ENCODE results near the gene ADRA2C. TPM values are rescaled to one million over a fixed set of nuclear protein-coding genes. Genes with fewer than 3 reads are reported as not detected.

ADRA2C gene
- not detected for total RNA-seq

- POLR2A ChIA-PET: no interaction called here
- CTCF ChIA-PET: no interaction called here
- Mint-ChIP-seq H3K4me1 (peaks cover 7% of the 10 kb centered on the region), H3K4me3 (no peak within 1 kb of the TSS), H3K27me3 (peaks cover 19% of the 10 kb centered on the region), H3K27ac (no peak within 1 kb of the TSS), H3K36me3 (ENCODE audit: low read depth) (peaks cover 1% of the 10 kb centered on the region), H3K9me3 (no peaks in the 10 kb centered on the region)
- DNase-seq: no peak
These were observed at the start of gene ADRA2C for GRCh38 chr4:3766036-3766784. ADRA2C (plus strand) TSS chr4:3766385; CDS start chr4:3766607, 222 bp downstream.

- no peak overlapping the region for H3K4me3 Mint-ChIP-seq
- H3K9me3 Mint-ChIP-seq: no peaks in the 10 kb centered on the region
- no peak overlapping the region for H3K27ac Mint-ChIP-seq
- ChIA-PET POLR2A (no interaction called here), CTCF (no interaction called here)
- DNase-seq: no peak
- H3K27me3 Mint-ChIP-seq: no peaks in the 10 kb centered on the region
- H3K4me1 Mint-ChIP-seq: no peaks in the 10 kb centered on the region
- no peaks in the 10 kb centered on the region for H3K36me3 Mint-ChIP-seq (ENCODE audit: low read depth)
These were observed 49.5 kb upstream of the ADRA2C start for GRCh38 chr4:3716631-3717235.

GRCh38 chr4:3717241-3717640 lies 48.9 kb upstream of the ADRA2C start:
- POLR2A ChIA-PET: no interaction called here
- Mint-ChIP-seq H3K27ac (no peak overlapping the region), H3K36me3 (ENCODE audit: low read depth) (no peaks in the 10 kb centered on the region), H3K4me3 (no peak overlapping the region), H3K4me1 (no peaks in the 10 kb centered on the region), H3K27me3 (no peaks in the 10 kb centered on the region), H3K9me3 (no peaks in the 10 kb centered on the region)
- no peak for DNase-seq
- CTCF ChIA-PET: no interaction called here

- POLR2A ChIA-PET: no interaction called here
- no peaks in the 10 kb centered on the region for H3K9me3 Mint-ChIP-seq
These were observed 47.7 kb upstream of the ADRA2C start for GRCh38 chr4:3718462-3718861.

GRCh38 chr4:3719191-3719590 lies 47.0 kb upstream of the ADRA2C start:
- ChIA-PET CTCF (no interaction called here), POLR2A (no interaction called here)
- Mint-ChIP-seq H3K27ac (no peak overlapping the region), H3K36me3 (ENCODE audit: low read depth) (no peaks in the 10 kb centered on the region), H3K4me3 (no peak overlapping the region), H3K27me3 (peaks cover 3% of the 10 kb centered on the region), H3K4me1 (no peaks in the 10 kb centered on the region), H3K9me3 (no peaks in the 10 kb centered on the region)
- DNase-seq: no peak

More at GRCh38 chr4:3718462-3718861, 47.7 kb upstream of the ADRA2C start:
- DNase-seq: no peak
- Mint-ChIP-seq H3K4me1 (no peaks in the 10 kb centered on the region), H3K4me3 (no peak overlapping the region), H3K27me3 (no peaks in the 10 kb centered on the region), H3K27ac (no peak overlapping the region), H3K36me3 (ENCODE audit: low read depth) (no peaks in the 10 kb centered on the region)
- CTCF ChIA-PET: no interaction called here

GRCh38 chr4:3719836-3720235 lies 46.3 kb upstream of the ADRA2C start:
- Mint-ChIP-seq H3K4me3 (no peak overlapping the region), H3K27me3 (peaks cover 9% of the 10 kb centered on the region), H3K27ac (no peak overlapping the region), H3K4me1 (no peaks in the 10 kb centered on the region), H3K36me3 (ENCODE audit: low read depth) (no peaks in the 10 kb centered on the region), H3K9me3 (no peaks in the 10 kb centered on the region)
- ChIA-PET POLR2A (no interaction called here), CTCF (no interaction called here)
- DNase-seq: no peak

GRCh38 chr4:3720466-3720865 lies 45.7 kb upstream of the ADRA2C start:
- peaks cover 9% of the 10 kb centered on the region for H3K27me3 Mint-ChIP-seq
- ChIA-PET CTCF (no interaction called here), POLR2A (no interaction called here)
- no peaks in the 10 kb centered on the region for H3K36me3 Mint-ChIP-seq (ENCODE audit: low read depth)
- no peaks in the 10 kb centered on the region for H3K9me3 Mint-ChIP-seq
- no peak for DNase-seq
- no peaks in the 10 kb centered on the region for H3K4me1 Mint-ChIP-seq
- no peak overlapping the region for H3K27ac Mint-ChIP-seq
- H3K4me3 Mint-ChIP-seq: no peak overlapping the region

- Mint-ChIP-seq H3K9me3 (no peaks in the 10 kb centered on the region), H3K27me3 (peaks cover 9% of the 10 kb centered on the region), H3K4me1 (no peaks in the 10 kb centered on the region), H3K27ac (no peak overlapping the region), H3K36me3 (ENCODE audit: low read depth) (no peaks in the 10 kb centered on the region), H3K4me3 (no peak overlapping the region)
- ChIA-PET CTCF (no interaction called here), POLR2A (no interaction called here)
- DNase-seq: no peak
These were observed 45.0 kb upstream of the ADRA2C start for GRCh38 chr4:3721186-3721585.

- peaks cover 9% of the 10 kb centered on the region for H3K27me3 Mint-ChIP-seq
These were observed 44.6 kb upstream of the ADRA2C start for GRCh38 chr4:3721627-3722026.

GRCh38 chr4:3722446-3723231 lies 43.5 kb upstream of the ADRA2C start:
- H3K36me3 Mint-ChIP-seq (ENCODE audit: low read depth): no peaks in the 10 kb centered on the region
- DNase-seq: no peak
- H3K4me1 Mint-ChIP-seq: no peaks in the 10 kb centered on the region
- ChIA-PET POLR2A (no interaction called here), CTCF (no interaction called here)
- H3K4me3 Mint-ChIP-seq: no peak overlapping the region
- H3K27me3 Mint-ChIP-seq: peaks cover 9% of the 10 kb centered on the region
- no peak overlapping the region for H3K27ac Mint-ChIP-seq
- H3K9me3 Mint-ChIP-seq: no peaks in the 10 kb centered on the region

More at GRCh38 chr4:3721627-3722026, 44.6 kb upstream of the ADRA2C start:
- no peak overlapping the region for H3K4me3 Mint-ChIP-seq
- no peaks in the 10 kb centered on the region for H3K9me3 Mint-ChIP-seq
- H3K4me1 Mint-ChIP-seq: no peaks in the 10 kb centered on the region
- DNase-seq: no peak
- POLR2A ChIA-PET: no interaction called here
- H3K27ac Mint-ChIP-seq: no peak overlapping the region
- CTCF ChIA-PET: no interaction called here
- no peaks in the 10 kb centered on the region for H3K36me3 Mint-ChIP-seq (ENCODE audit: low read depth)

- Mint-ChIP-seq H3K27me3 (peaks cover 9% of the 10 kb centered on the region), H3K4me1 (no peaks in the 10 kb centered on the region), H3K4me3 (no peak overlapping the region), H3K27ac (no peak overlapping the region), H3K36me3 (ENCODE audit: low read depth) (no peaks in the 10 kb centered on the region), H3K9me3 (no peaks in the 10 kb centered on the region)
- DNase-seq: no peak
- CTCF ChIA-PET: no interaction called here
- POLR2A ChIA-PET: no interaction called here
These were observed 42.9 kb upstream of the ADRA2C start for GRCh38 chr4:3723232-3723642.

- Mint-ChIP-seq H3K4me1 (no peaks in the 10 kb centered on the region), H3K4me3 (no peak overlapping the region), H3K27ac (no peak overlapping the region), H3K27me3 (peaks cover 9% of the 10 kb centered on the region), H3K36me3 (ENCODE audit: low read depth) (no peaks in the 10 kb centered on the region), H3K9me3 (no peaks in the 10 kb centered on the region)
- no peak for DNase-seq
- POLR2A ChIA-PET: no interaction called here
- CTCF ChIA-PET: no interaction called here
These were observed 41.6 kb upstream of the ADRA2C start for GRCh38 chr4:3724319-3725231.

Data from activated CD4-positive, alpha-beta T cell treated with anti-CD3 and anti-CD28 coated beads, Interleukin-2, amount 10 ng/mL, durations not matched to agents 7 days and 5 days (primary cell).